Mesenchymal stem cell (in vitro differentiated cells and primary cell): ENCODE data around the gene C11orf68.

Source experiments
- DNase-seq: peaks from one replicate; pipeline ENCODE4 v3.0.0-alpha.2; 2013
- H2AFZ ChIP-seq: one replicate; pipeline ENCODE4 v1.6.1; 2013; ENCODE audit warnings: low read depth, mild to moderate bottlenecking, control low read depth, inconsistent platforms, low read length, moderate library complexity
- H2AK5ac ChIP-seq: 2 replicates; pipeline ENCODE4 v1.6.1; 2013; ENCODE audit warnings: low read length, moderate library complexity, mild to moderate bottlenecking, inconsistent platforms; ENCODE audit not compliant: severe bottlenecking
- H2BK120ac ChIP-seq: one replicate; pipeline ENCODE4 v1.6.1; 2013; ENCODE audit warnings: low read depth, mild to moderate bottlenecking, inconsistent platforms, low read length, moderate library complexity
- H2BK12ac ChIP-seq, 2 experiments: one replicate each; pipeline ENCODE4 v1.6.1; 2013; ENCODE audit warnings: inconsistent platforms in 2 of 2, low read length in 2 of 2, mild to moderate bottlenecking in 2 of 2, moderate library complexity in 2 of 2, control low read depth in 1 of 2
- H2BK15ac ChIP-seq: one replicate; pipeline ENCODE4 v1.6.1; 2013; ENCODE audit warnings: mild to moderate bottlenecking, low read depth, inconsistent platforms; ENCODE audit not compliant: poor library complexity, severe bottlenecking
- H2BK5ac ChIP-seq: 2 replicates; pipeline ENCODE4 v1.6.1; 2013; ENCODE audit warnings: low read depth, mild to moderate bottlenecking, low read length, control low read depth, inconsistent platforms; ENCODE audit not compliant: poor library complexity, severe bottlenecking
- H3K14ac ChIP-seq, 2 experiments: one replicate each; pipeline ENCODE4 v1.6.1; 2013; ENCODE audit warnings: inconsistent platforms in 2 of 2, low read length in 2 of 2, control low read depth in 1 of 2, mild to moderate bottlenecking in 1 of 2, moderate library complexity in 1 of 2
- H3K18ac ChIP-seq, 2 experiments: one replicate each; pipeline ENCODE4 v1.6.1; 2013; ENCODE audit warnings: inconsistent platforms in 2 of 2, low read length in 2 of 2, control low read depth in 1 of 2, low read depth in 1 of 2, mild to moderate bottlenecking in 1 of 2
- H3K23ac ChIP-seq, 2 experiments: one replicate each; pipeline ENCODE4 v1.6.1; 2013; ENCODE audit warnings: inconsistent platforms in 2 of 2, low read length in 2 of 2, mild to moderate bottlenecking in 2 of 2, moderate library complexity in 2 of 2, control low read depth in 1 of 2
- H3K27ac ChIP-seq: 2 replicates; pipeline ENCODE4 v1.5.1; 2013; ENCODE audit warnings: mild to moderate bottlenecking, moderate library complexity, low read length, control low read depth, inconsistent platforms; ENCODE audit not compliant: poor library complexity, severe bottlenecking
- H3K27me3 ChIP-seq, 2 experiments: 2 replicates each; pipeline versions ENCODE4 v1.6.1 to v1.7.0; 2013; ENCODE audit warnings: low read length in 2 of 2, mild to moderate bottlenecking in 2 of 2, moderate library complexity in 2 of 2, control low read depth in 1 of 2, inconsistent platforms in 1 of 2; ENCODE audit not compliant: control insufficient read depth in 1 of 2, insufficient read depth in 1 of 2
- H3K36me3 ChIP-seq, 2 experiments: 2 replicates each; pipeline versions ENCODE4 v1.6.1 to v1.7.0; 2013; ENCODE audit warnings: low read length in 2 of 2, control low read depth in 1 of 2, inconsistent platforms in 1 of 2, low read depth in 1 of 2, mild to moderate bottlenecking in 1 of 2; ENCODE audit not compliant: insufficient read depth in 2 of 2, control insufficient read depth in 1 of 2
- H3K4ac ChIP-seq, 2 experiments: one replicate each; pipeline ENCODE4 v1.6.1; 2013; ENCODE audit warnings: inconsistent platforms in 2 of 2, low read length in 2 of 2, mild to moderate bottlenecking in 2 of 2, moderate library complexity in 2 of 2, control low read depth in 1 of 2, low read depth in 1 of 2
- H3K4me1 ChIP-seq: 2 replicates; pipeline ENCODE4 v1.6.1; 2013; ENCODE audit warnings: low read depth, low read length, control low read depth; ENCODE audit not compliant: control insufficient read depth, insufficient read depth
- H3K4me2 ChIP-seq: 2 replicates; pipeline ENCODE4 v1.6.1; 2013; ENCODE audit warnings: low read length, mild to moderate bottlenecking, inconsistent platforms; ENCODE audit not compliant: poor library complexity, severe bottlenecking
- H3K4me3 ChIP-seq, 2 experiments: 2 replicates each; pipeline versions ENCODE4 v1.5.1 to v1.7.0; 2013; ENCODE audit warnings: low read length in 2 of 2, mild to moderate bottlenecking in 2 of 2, control low read depth in 1 of 2, low read depth in 1 of 2; ENCODE audit not compliant: insufficient read depth in 1 of 2
- H3K79me1 ChIP-seq: replicated peaks from 2 replicates; pipeline ENCODE4 v1.6.1; 2013; ENCODE audit warnings: mild to moderate bottlenecking, control low read depth, low read length, inconsistent platforms; ENCODE audit not compliant: poor library complexity, severe bottlenecking
- H3K9ac ChIP-seq: 2 replicates; pipeline ENCODE4 v1.7.0; 2013; ENCODE audit warnings: mild to moderate bottlenecking, low read length, moderate library complexity
- H3K9me3 ChIP-seq: 2 replicates; pipeline ENCODE4 v1.7.0; 2013; ENCODE audit warnings: mild to moderate bottlenecking, low read length; ENCODE audit not compliant: control insufficient read depth
- H4K8ac ChIP-seq: one replicate; pipeline ENCODE4 v1.6.1; 2013; ENCODE audit warnings: inconsistent platforms, mild to moderate bottlenecking, low read length, moderate library complexity
- H4K91ac ChIP-seq: one replicate; pipeline ENCODE4 v1.6.1; 2013; ENCODE audit warnings: mild to moderate bottlenecking, low read length, inconsistent platforms
- WGBS: methylation state at CpG from one replicate; pipeline ENCODE4 v1.1.7; 2013; ENCODE audit warnings: mixed read lengths; 5-methylcytosine and 5-hydroxymethylcytosine counted together

Gene C11orf68

DNA sequence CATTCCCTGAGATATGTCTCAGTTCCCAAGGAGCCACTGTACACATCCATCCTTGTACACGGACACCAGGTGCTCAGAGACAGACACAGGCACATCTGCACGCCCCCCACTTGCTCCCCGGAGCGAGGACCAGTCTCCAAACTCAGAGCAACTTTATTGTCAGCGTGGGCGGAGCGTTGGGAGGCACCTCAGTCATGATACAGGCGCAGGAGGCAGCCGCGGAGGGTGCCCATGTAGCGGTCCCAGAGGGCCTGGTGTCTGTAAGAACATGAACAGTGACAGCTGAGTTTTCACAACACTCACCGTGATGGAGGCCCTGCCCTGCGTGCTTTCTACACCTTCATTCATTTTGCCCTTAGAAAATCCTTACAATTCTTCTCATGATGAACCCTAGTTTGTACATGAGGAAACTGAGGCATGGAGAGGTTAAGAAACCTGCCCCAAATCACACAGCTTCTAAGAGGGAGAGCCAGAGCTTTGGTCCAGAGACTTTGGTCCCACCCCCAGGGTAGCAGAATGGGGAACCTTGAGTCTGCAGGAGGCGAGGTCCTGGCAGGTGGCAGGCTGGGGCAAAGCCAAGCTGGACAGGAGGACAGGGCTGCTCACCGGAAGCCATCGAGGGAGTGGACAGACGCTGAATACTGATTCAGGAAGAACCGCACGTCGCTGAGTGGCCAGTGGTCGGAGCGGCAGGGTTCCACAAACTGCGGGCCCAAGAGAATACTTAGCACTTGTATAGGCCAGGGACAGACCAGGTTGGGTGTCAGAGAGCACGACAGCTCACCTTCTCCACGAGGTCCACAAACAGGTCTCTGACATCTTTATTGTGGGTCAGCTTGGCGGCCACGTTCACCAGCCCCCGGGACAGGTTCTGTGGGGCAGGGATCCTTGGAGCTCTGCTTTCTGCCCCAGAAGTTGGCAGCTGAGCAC is 34.8 kb downstream of the C11orf68 start:
- no peak overlapping the region for H2BK12ac ChIP-seq
- peak overlapping the region; percentile 43 for H4K91ac ChIP-seq
- peaks cover 16% of the 10 kb centered on the region for H3K4me1 ChIP-seq
- no peak overlapping the region for H2BK15ac ChIP-seq
- H3K4me2 ChIP-seq, result no peak overlapping the region
- no peaks in the 10 kb centered on the region for H3K9me3 ChIP-seq
- H3K36me3 ChIP-seq, result peaks cover 51 to 61% of the 10 kb centered on the region in 2 experiments
- no peak overlapping the region for H2AFZ ChIP-seq
- no peak overlapping the region for H3K27ac ChIP-seq
- no peak overlapping the region for H2AK5ac ChIP-seq
- peaks cover 27% of the 10 kb centered on the region for H3K79me1 ChIP-seq
- H3K9ac ChIP-seq, result peak overlapping the region; percentile 21
- 88% methylated on average over 27 of the region's 28 CpGs for WGBS
- H3K23ac ChIP-seq, result no peak overlapping the region
- H2BK5ac ChIP-seq, result no peak overlapping the region
- no peak for DNase-seq
- H3K4ac ChIP-seq, result no peak overlapping the region
- H4K8ac ChIP-seq, result no peak overlapping the region
- no peak overlapping the region for H3K18ac ChIP-seq
- H3K14ac ChIP-seq, result no peak overlapping the region
- no peaks in the 10 kb centered on the region for H3K27me3 ChIP-seq
- H3K4me3 ChIP-seq, result no peak overlapping the region
- H2BK120ac ChIP-seq, result no peak overlapping the region

GRCh38 chr11:65883058-65883761 is 35.7 kb downstream of the C11orf68 start:
- Histone ChIP-seq H3K36me3 (peaks cover 51 to 61% of the 10 kb centered on the region in 2 experiments), H4K91ac (no peak overlapping the region), H3K9ac (no peak overlapping the region), H2BK15ac (no peak overlapping the region), H3K4me2 (no peak overlapping the region), H2AFZ (no peak overlapping the region), H3K18ac (no peak overlapping the region), H3K23ac (no peak overlapping the region), H3K27me3 (no peaks in the 10 kb centered on the region), H2BK5ac (no peak overlapping the region), H3K4me1 (peaks cover 16% of the 10 kb centered on the region), H2AK5ac (no peak overlapping the region), H3K9me3 (no peaks in the 10 kb centered on the region), H4K8ac (no peak overlapping the region), H3K27ac (no peak overlapping the region), H3K4ac (no peak overlapping the region), H3K14ac (no peak overlapping the region), H3K79me1 (peaks cover 27% of the 10 kb centered on the region), H3K4me3 (no peak overlapping the region), H2BK12ac (no peak overlapping the region), H2BK120ac (no peak overlapping the region)
- WGBS, result 98% methylated on average over 9 of the region's 13 CpGs
- DNase-seq, result no peak

- H3K79me1 ChIP-seq, result peaks cover 27% of the 10 kb centered on the region
- no peak overlapping the region for H2AK5ac ChIP-seq
- no peak overlapping the region for H2BK15ac ChIP-seq
- no peak overlapping the region for H2BK12ac ChIP-seq
- H2BK5ac ChIP-seq, result no peak overlapping the region
- no peak overlapping the region for H3K14ac ChIP-seq
- peaks cover 10% of the 10 kb centered on the region for H3K4me1 ChIP-seq
- H3K18ac ChIP-seq, result no peak overlapping the region
- no peak overlapping the region for H2BK120ac ChIP-seq
- H3K27me3 ChIP-seq, result no peaks in the 10 kb centered on the region
- H3K4me2 ChIP-seq, result no peak overlapping the region
- H3K9ac ChIP-seq, result no peak overlapping the region
- no peak overlapping the region for H3K4ac ChIP-seq
- WGBS, result 96% methylated on average over 30 of the region's 30 CpGs
- no peaks in the 10 kb centered on the region for H3K9me3 ChIP-seq
- H3K23ac ChIP-seq, result no peak overlapping the region
- H3K4me3 ChIP-seq, result no peak overlapping the region
- no peak overlapping the region for H3K27ac ChIP-seq
- no peak overlapping the region for H4K91ac ChIP-seq
- peaks cover 51 to 61% of the 10 kb centered on the region in 2 experiments for H3K36me3 ChIP-seq
- no peak for DNase-seq
- no peak overlapping the region for H4K8ac ChIP-seq
- no peak overlapping the region for H2AFZ ChIP-seq
Measured at GRCh38 chr11:65882120-65883057, 36.5 kb downstream of the C11orf68 start.
